T-helper 9 cell (primary cell): ENCODE data around the gene KCNMA1.
"Not testable (repeated sequence)": the region's sequence is repeated elsewhere in the genome, so short reads cannot be mapped to it uniquely, and the experiment has no call there.

Experiments
- DNase-seq: peaks from one replicate; pipeline ENCODE4 v3.0.0-alpha.2; 2020

Gene KCNMA1

GRCh38 chr10:77357611-77358310 is 279.8 kb downstream of the KCNMA1 start:
- DNase-seq: no peak

GRCh38 chr10:77357185-77357584 is 280.4 kb downstream of the KCNMA1 start:
- DNase-seq: no peak

GRCh38 chr10:77355844-77356243 is 281.8 kb downstream of the KCNMA1 start:
- DNase-seq: no peak

GRCh38 chr10:77351386-77351785 is 286.2 kb downstream of the KCNMA1 start:
- no peak for DNase-seq

- no peak for DNase-seq
These were observed 286.9 kb downstream of the KCNMA1 start for GRCh38 chr10:77350711-77351119.

- no peak for DNase-seq
These were observed 287.5 kb downstream of the KCNMA1 start for GRCh38 chr10:77350134-77350533.

GRCh38 chr10:77349226-77349625 is 288.4 kb downstream of the KCNMA1 start:
- DNase-seq: no peak

GRCh38 chr10:77348751-77349150 is 288.9 kb downstream of the KCNMA1 start:
- DNase-seq: no peak

GRCh38 chr10:77348082-77348481 is 289.5 kb downstream of the KCNMA1 start:
- no peak for DNase-seq

GRCh38 chr10:77347052-77347451 is 290.6 kb downstream of the KCNMA1 start:
- DNase-seq: no peak

- DNase-seq: no peak
These were observed 296.6 kb downstream of the KCNMA1 start for GRCh38 chr10:77341055-77341454.

GRCh38 chr10:77339872-77340271 is 297.7 kb downstream of the KCNMA1 start:
- not testable (repeated sequence) for DNase-seq

- no peak for DNase-seq
These were observed 298.4 kb downstream of the KCNMA1 start for GRCh38 chr10:77339166-77339565.

GRCh38 chr10:77338143-77338542 is 299.5 kb downstream of the KCNMA1 start:
- DNase-seq: no peak

- no peak for DNase-seq
These were observed 303.1 kb downstream of the KCNMA1 start for GRCh38 chr10:77334501-77334900.

- DNase-seq: no peak
These were observed 303.8 kb downstream of the KCNMA1 start for GRCh38 chr10:77333610-77334340.

GRCh38 chr10:77332256-77332655 is 305.4 kb downstream of the KCNMA1 start:
- DNase-seq: no peak

- no peak for DNase-seq
These were observed 309.3 kb downstream of the KCNMA1 start for GRCh38 chr10:77328272-77328816.

- DNase-seq: no peak
These were observed 312.4 kb downstream of the KCNMA1 start for GRCh38 chr10:77325233-77325537.

GRCh38 chr10:77321838-77322237 is 315.8 kb downstream of the KCNMA1 start:
- DNase-seq: no peak

GRCh38 chr10:77320971-77321471 is 316.6 kb downstream of the KCNMA1 start:
- no peak for DNase-seq

GRCh38 chr10:77319557-77319956 is 318.1 kb downstream of the KCNMA1 start:
- no peak for DNase-seq

GRCh38 chr10:77318739-77319138 is 318.9 kb downstream of the KCNMA1 start:
- DNase-seq: no peak

GRCh38 chr10:77317221-77317620 is 320.4 kb downstream of the KCNMA1 start:
- DNase-seq: no peak
